ENCODE data around the gene LGSN.
"Not testable (repeated sequence)": the region's sequence is repeated elsewhere in the genome, so short reads cannot be mapped to it uniquely, and the experiment has no call there.

The LGSN gene, protein sequence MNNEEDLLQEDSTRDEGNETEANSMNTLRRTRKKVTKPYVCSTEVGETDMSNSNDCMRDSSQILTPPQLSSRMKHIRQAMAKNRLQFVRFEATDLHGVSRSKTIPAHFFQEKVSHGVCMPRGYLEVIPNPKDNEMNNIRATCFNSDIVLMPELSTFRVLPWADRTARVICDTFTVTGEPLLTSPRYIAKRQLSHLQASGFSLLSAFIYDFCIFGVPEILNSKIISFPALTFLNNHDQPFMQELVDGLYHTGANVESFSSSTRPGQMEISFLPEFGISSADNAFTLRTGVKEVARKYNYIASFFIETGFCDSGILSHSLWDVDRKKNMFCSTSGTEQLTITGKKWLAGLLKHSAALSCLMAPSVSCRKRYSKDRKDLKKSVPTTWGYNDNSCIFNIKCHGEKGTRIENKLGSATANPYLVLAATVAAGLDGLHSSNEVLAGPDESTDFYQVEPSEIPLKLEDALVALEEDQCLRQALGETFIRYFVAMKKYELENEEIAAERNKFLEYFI

DNA sequence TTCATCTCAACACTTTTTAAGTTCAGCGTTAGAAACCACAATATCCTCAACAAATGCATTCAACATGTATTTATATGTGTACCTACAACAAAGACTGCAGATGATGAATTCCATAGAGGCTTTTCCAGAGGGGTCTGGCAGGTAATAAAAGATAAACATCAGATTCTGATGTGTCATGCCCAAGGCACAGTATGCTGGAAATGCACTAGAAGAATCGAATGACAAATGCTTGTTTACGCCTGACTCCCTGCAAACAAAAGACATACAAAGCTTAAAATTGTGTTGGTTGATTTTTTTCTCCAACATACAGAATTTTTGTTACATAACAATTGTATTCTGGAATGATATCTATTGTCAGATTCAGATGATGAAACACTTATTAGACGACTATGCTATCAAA lies at the start of gene LGSN:
LGSN (minus strand) TSS at position 45 of the 400 bp plus-strand sequence; CDS start at position 5, 40 bp downstream.
- no peak for DNase-seq (ENCODE audit: low read depth in 4 of 4, low spot score in 1 of 4)

DNA sequence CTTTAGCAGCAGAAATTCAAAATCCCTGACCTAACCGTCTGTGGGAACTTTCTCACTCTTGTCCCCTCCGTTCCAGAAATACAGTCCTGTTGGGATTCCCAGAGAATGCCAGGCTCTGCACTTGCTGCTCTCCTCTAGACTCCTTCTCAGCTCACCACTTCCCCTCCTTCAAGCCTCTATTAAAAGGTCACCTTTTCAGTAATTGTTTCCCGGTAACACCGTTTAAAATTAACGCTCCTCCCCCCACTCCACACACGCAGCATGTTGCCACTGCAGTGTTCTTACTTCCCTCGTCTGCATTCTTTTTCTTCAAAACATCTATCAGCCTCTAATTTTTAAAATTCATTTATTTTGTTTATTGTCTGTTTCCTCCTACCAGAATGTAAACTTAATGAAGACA lies 48.6 kb upstream of the LGSN start:
- DNase-seq (ENCODE audit: low read depth in 4 of 4, low spot score in 1 of 4) = no peak

GRCh38 chr6:63362500-63363120 lies 42.8 kb upstream of the LGSN start:
- not testable (repeated sequence) for DNase-seq (ENCODE audit: low read depth in 4 of 4, low spot score in 1 of 4)

- DNase-seq (ENCODE audit: low read depth in 4 of 4, low spot score in 1 of 4) = not testable (repeated sequence)
Measured at GRCh38 chr6:63357384-63357783, 37.6 kb upstream of the LGSN start.

DNA sequence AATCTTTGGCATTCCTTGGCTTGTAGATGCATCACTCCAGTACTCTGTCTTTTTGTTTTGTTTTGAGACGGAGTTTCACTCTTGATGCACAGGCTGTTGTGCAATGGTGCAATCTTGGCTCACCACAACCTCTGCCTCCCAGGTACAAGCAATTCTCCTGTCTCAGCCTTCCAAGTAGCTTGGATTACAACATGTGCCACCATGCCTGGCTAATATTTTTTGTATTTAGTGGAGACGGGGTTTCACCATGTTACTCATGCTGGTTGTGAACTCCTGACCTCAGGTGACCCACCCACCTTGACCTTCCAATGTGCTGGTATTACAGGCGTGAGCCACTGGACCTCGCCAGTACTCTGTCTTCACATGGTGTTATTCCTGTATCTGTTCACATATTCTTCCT lies 35.8 kb upstream of the LGSN start:
- DNase-seq (ENCODE audit: low read depth in 4 of 4, low spot score in 1 of 4) = no peak

DNA sequence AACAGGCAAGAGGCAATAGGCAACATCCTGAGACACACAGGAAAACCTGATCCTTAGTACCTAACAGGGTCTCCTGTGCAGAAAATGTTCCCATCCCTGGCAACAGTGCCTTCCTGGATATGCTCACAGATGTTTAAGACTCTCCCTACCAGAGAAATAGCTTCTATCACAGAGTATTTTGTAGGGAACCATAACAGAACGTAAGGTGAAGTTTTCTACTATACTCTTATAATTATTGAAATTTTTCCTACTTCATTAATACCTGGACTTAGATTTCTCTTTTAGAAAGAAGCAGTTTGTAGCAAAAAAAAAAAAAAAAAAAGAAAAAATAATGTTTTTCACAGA lies 33.5 kb upstream of the LGSN start:
- DNase-seq (ENCODE audit: low read depth in 4 of 4, low spot score in 1 of 4) = no peak

DNA sequence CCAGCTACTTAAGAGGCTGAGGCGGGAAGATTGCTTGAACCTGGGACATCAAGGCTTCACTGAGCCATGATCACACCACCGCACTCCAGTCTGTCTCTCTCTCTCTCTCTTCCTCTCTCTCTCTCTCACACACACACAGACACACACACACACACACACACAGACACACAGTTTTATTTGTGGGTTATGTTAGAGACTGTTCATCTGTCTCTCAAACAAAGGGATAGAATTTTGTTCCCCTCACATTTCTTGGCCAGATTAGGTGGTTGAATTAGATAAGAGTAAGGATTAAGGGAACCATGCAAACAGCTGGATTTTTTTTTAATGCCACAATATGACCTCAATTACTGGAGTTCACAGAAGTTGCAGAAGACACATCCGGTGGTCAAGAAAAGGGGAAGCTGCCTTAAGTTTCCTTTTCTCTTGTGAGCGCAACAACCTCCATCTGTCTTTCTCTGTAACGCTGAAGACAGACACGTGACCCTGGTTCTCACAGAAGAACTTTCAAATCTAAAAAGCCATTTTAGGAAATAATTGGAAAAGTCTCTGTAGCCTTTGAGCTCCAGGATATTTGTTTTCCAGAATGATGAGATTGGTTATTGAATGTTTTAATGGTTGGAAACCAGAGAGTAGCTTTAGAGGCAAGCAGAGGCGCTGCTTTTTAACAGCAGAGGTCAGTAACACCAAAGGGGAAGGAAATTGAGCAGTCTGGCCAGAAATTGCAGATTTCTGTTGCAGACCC lies 32.9 kb upstream of the LGSN start:
- DNase-seq (ENCODE audit: low read depth in 4 of 4, low spot score in 1 of 4) = no peak

- DNase-seq (ENCODE audit: low read depth in 4 of 4, low spot score in 1 of 4) = no peak
Measured at GRCh38 chr6:63352069-63352543, 32.3 kb upstream of the LGSN start.

GRCh38 chr6:63349401-63349800 lies 29.6 kb upstream of the LGSN start:
- DNase-seq (ENCODE audit: low read depth in 4 of 4, low spot score in 1 of 4) = no peak

- no peak for DNase-seq (ENCODE audit: low read depth in 4 of 4, low spot score in 1 of 4)
Measured at GRCh38 chr6:63348836-63349235, 29.1 kb upstream of the LGSN start.

GRCh38 chr6:63347599-63347998 lies 27.8 kb upstream of the LGSN start:
- no peak for DNase-seq (ENCODE audit: low read depth in 4 of 4, low spot score in 1 of 4)

DNA sequence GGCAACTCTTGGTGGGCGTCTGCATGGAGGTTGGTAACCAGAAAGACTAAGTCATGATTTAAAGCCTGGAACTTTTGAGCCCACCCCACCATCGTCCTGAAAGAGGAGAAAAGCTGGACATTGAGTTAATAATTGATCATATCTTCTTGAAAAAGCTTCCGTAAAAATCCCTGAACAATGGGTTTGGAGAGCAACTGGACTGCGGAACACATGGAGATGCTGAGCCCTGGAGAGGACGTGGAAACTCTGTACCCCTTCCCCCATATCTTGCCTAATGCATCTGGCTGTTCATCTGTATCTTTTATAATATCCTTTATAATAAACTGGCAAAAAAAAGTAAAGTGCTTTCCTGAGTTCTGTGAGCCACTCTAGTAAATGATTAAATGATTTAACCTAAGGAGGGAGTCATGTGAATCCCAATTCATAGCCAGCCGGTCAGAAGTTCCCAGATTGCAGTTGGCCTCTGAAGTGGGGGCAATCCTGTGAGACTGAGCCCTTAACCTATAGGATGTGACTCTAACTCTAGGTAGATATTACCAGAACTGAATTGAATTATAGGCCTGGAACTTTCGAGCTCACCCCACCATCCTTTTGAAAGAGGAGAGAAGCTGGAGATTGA lies 26.5 kb upstream of the LGSN start:
- no peak for DNase-seq (ENCODE audit: low read depth in 4 of 4, low spot score in 1 of 4)

DNA sequence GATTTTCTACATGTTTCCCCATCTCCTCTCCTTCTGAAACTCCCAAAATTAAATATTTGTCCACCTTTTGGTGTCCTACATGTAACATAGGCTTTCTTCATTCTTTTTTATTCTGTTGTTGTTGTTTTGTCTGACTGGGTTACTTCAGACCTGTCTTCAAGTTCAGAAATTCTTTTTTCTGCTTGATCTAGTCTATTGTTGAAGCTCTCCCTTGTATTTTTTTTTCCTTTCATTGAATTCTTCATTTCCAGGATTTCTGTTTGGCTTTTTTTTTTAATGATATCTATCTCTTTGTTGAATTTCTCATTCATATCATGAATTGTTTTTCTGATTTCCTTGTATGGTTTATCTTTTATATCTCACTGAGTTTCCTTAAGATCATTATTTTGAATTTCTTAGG lies 20.6 kb upstream of the LGSN start:
- DNase-seq (ENCODE audit: low read depth in 4 of 4, low spot score in 1 of 4) = no peak

GRCh38 chr6:63334652-63335051 lies 14.9 kb upstream of the LGSN start:
- not testable (repeated sequence) for DNase-seq (ENCODE audit: low read depth in 4 of 4, low spot score in 1 of 4)

- DNase-seq (ENCODE audit: low read depth in 4 of 4, low spot score in 1 of 4) = no peak
Measured at GRCh38 chr6:63333440-63333839, 13.7 kb upstream of the LGSN start.

DNA sequence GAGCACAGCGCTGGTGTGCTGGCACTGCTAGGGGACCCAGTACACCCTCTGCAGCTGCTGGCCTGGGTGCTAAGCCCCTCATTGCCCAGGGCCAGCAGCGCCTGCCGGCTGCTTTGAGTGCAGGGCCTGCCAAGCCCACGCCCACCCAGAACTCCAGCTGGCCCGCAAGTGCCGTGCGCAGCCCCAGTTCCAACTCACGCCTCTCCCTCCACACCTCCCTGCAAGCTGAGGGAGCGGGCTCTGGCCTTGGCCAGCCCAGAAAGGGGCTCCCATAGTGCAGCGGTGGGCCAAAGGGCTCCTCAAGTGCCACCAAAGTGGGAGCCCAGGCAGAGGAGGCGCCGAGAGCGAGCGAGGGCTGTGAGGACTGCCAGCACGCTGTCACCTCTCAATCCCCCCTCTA lies 6.8 kb upstream of the LGSN start:
- DNase-seq (ENCODE audit: low read depth in 4 of 4, low spot score in 1 of 4) = not testable (repeated sequence)

GRCh38 chr6:63322981-63323380 lies 3.2 kb upstream of the LGSN start:
- no peak for DNase-seq (ENCODE audit: low read depth in 4 of 4, low spot score in 1 of 4)

GRCh38 chr6:63321821-63322220 lies 2.0 kb upstream of the LGSN start:
- no peak for DNase-seq (ENCODE audit: low read depth in 4 of 4, low spot score in 1 of 4)

- no peak for DNase-seq (ENCODE audit: low read depth in 4 of 4, low spot score in 1 of 4)
Measured at GRCh38 chr6:63317641-63318040, 2.1 kb downstream of the LGSN start.

GRCh38 chr6:63316113-63316512 lies 3.7 kb downstream of the LGSN start:
- DNase-seq (ENCODE audit: low read depth in 4 of 4, low spot score in 1 of 4) = no peak

DNA sequence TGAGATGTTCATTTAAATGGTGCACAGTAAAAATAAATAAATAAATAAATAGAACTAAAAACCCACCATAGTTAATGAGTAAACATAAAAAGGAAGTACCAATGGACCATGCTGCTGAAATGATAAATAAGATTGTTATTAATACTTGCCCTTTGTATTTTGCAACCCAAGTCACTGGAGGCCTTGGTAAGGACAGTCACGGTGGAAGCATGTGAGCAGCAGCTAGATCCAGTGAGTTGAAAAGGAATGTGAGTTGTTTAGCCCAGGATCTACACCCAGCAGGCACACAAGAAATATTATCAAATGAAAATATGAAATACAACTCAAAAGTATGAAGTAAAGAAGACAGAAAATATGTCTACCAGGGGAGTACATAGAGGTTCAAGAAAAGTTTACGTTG lies 6.7 kb downstream of the LGSN start:
- no peak for DNase-seq (ENCODE audit: low read depth in 4 of 4, low spot score in 1 of 4)
